WTC11 (cell line): ENCODE data around the gene GPR17. TPM values are rescaled to one million over a fixed set of nuclear protein-coding genes. Genes with fewer than 3 reads are reported as not detected.

ENCODE experiments used
- ATAC-seq: fragments of 200-7000 bp; cut with Tn5 transposase; 2 replicates; pipeline ENCODE4 v1.10.0; 2021; ENCODE audit warnings: mild to moderate bottlenecking, moderate library complexity
- CTCF ChIA-PET: fragments of 300-600 bp; sonication (Branson Sonifier 250); formaldehyde crosslinking; loops from one replicate; lab custom pipeline; 2021; ENCODE audit warnings: antibody characterized with exemption; lab: Charles Lee
- POLR2A ChIA-PET: fragments of 350-600 bp; sonication (Branson Sonifier 250); formaldehyde crosslinking; loops from one replicate; lab custom pipeline; 2021; ENCODE audit warnings: antibody characterized with exemption; lab: Charles Lee
- DNase-seq: peaks from one replicate; pipeline ENCODE4 v3.0.0; 2021; ENCODE audit warnings: low spot score
- H3K27ac Mint-ChIP-seq: 2 replicates; pipeline ENCODE4 v1.8.0; 2021; ENCODE audit warnings: mixed read lengths
- H3K27me3 Mint-ChIP-seq: 2 replicates; pipeline ENCODE4 v1.8.0; 2021; ENCODE audit warnings: low read depth, mild to moderate bottlenecking, moderate library complexity, mixed read lengths
- H3K36me3 Mint-ChIP-seq: 2 replicates; pipeline ENCODE4 v1.8.0; 2021; ENCODE audit warnings: mixed read lengths
- H3K4me1 Mint-ChIP-seq: 2 replicates; pipeline ENCODE4 v1.8.0; 2022; ENCODE audit warnings: mixed read lengths
- H3K4me3 Mint-ChIP-seq: 2 replicates; pipeline ENCODE4 v1.8.0; 2021; ENCODE audit warnings: mild to moderate bottlenecking, moderate library complexity, mixed read lengths
- H3K9me3 Mint-ChIP-seq: 2 replicates; pipeline ENCODE4 v1.8.0; 2021; ENCODE audit warnings: mixed read lengths
- AFF4 ChIP-seq: sonication (generic); formaldehyde crosslinking; IDR thresholded peaks from 2 replicates; pipeline ENCODE4 v1.8.1; 2023; ENCODE audit warnings: mild to moderate bottlenecking, missing genetic modification reagents, borderline replicate concordance
- CDX4 ChIP-seq: fragments of 250-450 bp; sonication (Bioruptor Pico); IDR thresholded peaks from 2 replicates; pipeline ENCODE4 v1.9.0; 2021; ENCODE audit warnings: moderate library complexity, mild to moderate bottlenecking, inconsistent platforms, borderline replicate concordance
- CREB1 ChIP-seq: sonication (generic); formaldehyde crosslinking; IDR thresholded peaks from 2 replicates; pipeline ENCODE4 v1.8.0; 2023; ENCODE audit warnings: mild to moderate bottlenecking, missing genetic modification reagents
- CTCF ChIP-seq: fragments of 200-600 bp; IDR thresholded peaks from 2 replicates; pipeline ENCODE4 v1.8.0; 2022; ENCODE audit warnings: antibody characterized with exemption
- ERG ChIP-seq: fragments of 250-450 bp; sonication (Bioruptor Pico); IDR thresholded peaks from 2 replicates; pipeline ENCODE4 v1.8.0; 2021; ENCODE audit warnings: mild to moderate bottlenecking
- ETV6 ChIP-seq: sonication (generic); formaldehyde crosslinking; IDR thresholded peaks from 2 replicates; pipeline ENCODE4 v1.8.1; 2022; ENCODE audit warnings: mild to moderate bottlenecking, missing genetic modification reagents
- NR1H2 ChIP-seq: sonication (generic); formaldehyde crosslinking; IDR thresholded peaks from 2 replicates; pipeline ENCODE4 v1.9.0; 2021; ENCODE audit warnings: mild to moderate bottlenecking, moderate library complexity, missing genetic modification reagents
- NR3C1 ChIP-seq: sonication (generic); formaldehyde crosslinking; conservative IDR thresholded peaks from 2 replicates; pipeline ENCODE4 v1.8.1; 2023; ENCODE audit warnings: low read depth, mild to moderate bottlenecking, missing genetic modification reagents
- SMAD4 ChIP-seq: sonication (generic); formaldehyde crosslinking; IDR thresholded peaks from 2 replicates; pipeline ENCODE4 v1.8.0; 2022; ENCODE audit warnings: mild to moderate bottlenecking, missing genetic modification reagents
- SOX15 ChIP-seq: fragments of 250-450 bp; sonication (Bioruptor Pico); IDR thresholded peaks from 2 replicates; pipeline ENCODE4 v1.9.0; 2021; ENCODE audit warnings: mild to moderate bottlenecking
- STAT6 ChIP-seq: sonication (generic); formaldehyde crosslinking; conservative IDR thresholded peaks from 2 replicates; pipeline ENCODE4 v1.8.1; 2023; ENCODE audit warnings: mild to moderate bottlenecking, low read depth, missing genetic modification reagents, moderate library complexity
- USF1 ChIP-seq: sonication (generic); formaldehyde crosslinking; IDR thresholded peaks from 2 replicates; pipeline ENCODE4 v1.8.0; 2022; ENCODE audit warnings: mild to moderate bottlenecking, missing genetic modification reagents
- ZBTB43 ChIP-seq: sonication (generic); formaldehyde crosslinking; IDR thresholded peaks from 2 replicates; pipeline ENCODE4 v1.8.1; 2023; ENCODE audit warnings: mild to moderate bottlenecking, missing genetic modification reagents
- ZNF416 ChIP-seq: fragments of 250-450 bp; sonication (Bioruptor Pico); IDR thresholded peaks from 2 replicates; pipeline ENCODE4 v1.9.0; 2021; ENCODE audit warnings: mild to moderate bottlenecking, inconsistent platforms
- ZNF532 ChIP-seq: fragments of 250-450 bp; sonication (Bioruptor Pico); IDR thresholded peaks from 2 replicates; pipeline ENCODE4 v1.9.0; 2021; ENCODE audit warnings: mild to moderate bottlenecking, borderline replicate concordance
- total RNA-seq: library from RNA; stranded (reverse); gene quantifications from 3 replicates; pipeline ENCODE4 v1.2.3, GENCODE V29; 2021

The GPR17 gene
- total RNA-seq, 1 experiment from 2014 or later: not detected

GRCh38 chr2:127683056-127683455 lies 37.1 kb downstream of the GPR17 start (continued):
- TF ChIP-seq ZBTB43 (CRISPR knock-in tag): no peak

GRCh38 chr2:127683757-127684156 lies 37.8 kb downstream of the GPR17 start:
- peaks cover 6% of the 10 kb centered on the region for H3K27me3 Mint-ChIP-seq
- no peaks in the 10 kb centered on the region for H3K4me1 Mint-ChIP-seq
- CTCF ChIA-PET: interaction anchor here (0.8 to 2.8 kb wide), 2 partner anchors 12 to 92 kb away, joined by 3 to 11 read pairs; no protein-coding TSS in a partner anchor
- peaks cover 10% of the 10 kb centered on the region for H3K9me3 Mint-ChIP-seq
- TF ChIP-seq STAT6 (CRISPR knock-in tag) (no peak), ETV6 (CRISPR knock-in tag) (no peak), ERG (CRISPR knock-in tag) (no peak), SOX15 (CRISPR knock-in tag) (no peak), USF1 (CRISPR knock-in tag) (no peak)
- TF ChIP-seq, all 79 proteins: peak for 0
- Mint-ChIP-seq H3K27ac (no peak overlapping the region), H3K36me3 (peaks cover 5% of the 10 kb centered on the region), H3K4me3 (no peak overlapping the region)
- DNase-seq (no peak), ATAC-seq (no peak)
- POLR2A ChIA-PET: no interaction called here

- DNase-seq: no peak
- Mint-ChIP-seq H3K27me3 (peaks cover 7% of the 10 kb centered on the region), H3K27ac (no peak overlapping the region; the same call in 1 of the 2 replicates), H3K36me3 (peaks cover 16% of the 10 kb centered on the region), H3K4me3 (no peak overlapping the region), H3K4me1 (no peaks in the 10 kb centered on the region), H3K9me3 (peaks cover 19% of the 10 kb centered on the region)
- ATAC-seq: no peak
- POLR2A ChIA-PET: no interaction called here
- CTCF ChIA-PET: no interaction called here
- TF ChIP-seq CREB1 (CRISPR knock-in tag) (no peak), ZNF532 (CRISPR knock-in tag) (no peak), NR1H2 (no peak), SMAD4 (no peak), CTCF (no peak), AFF4 (CRISPR knock-in tag) (no peak), ZNF416 (CRISPR knock-in tag) (no peak), CDX4 (CRISPR knock-in tag) (no peak), NR3C1 (CRISPR knock-in tag) (no peak)
Measured at GRCh38 chr2:127685410-127686080, 39.6 kb downstream of the GPR17 start.
